HG03558 (cell line): ENCODE results near the gene FAXDC2.

Source experiments
- ATAC-seq: cut with Tn5 transposase; IDR thresholded peaks from one replicate; pipeline ENCODE4 v1.9.1; 2021; ENCODE audit warnings: moderate number of reproducible peaks; ENCODE audit not compliant: unreplicated experiment; ENCODE audit errors: extremely low read depth

Gene FAXDC2

GRCh38 chr5:154770111-154770510 is 80.3 kb downstream of the FAXDC2 start:
- ATAC-seq, result no peak
